Left ventricle myocardium inferior (tissue), 1 donor: ENCODE results near the gene IGSF1. TPM values are rescaled to one million over a fixed set of nuclear protein-coding genes. Genes with fewer than 3 reads are reported as not detected.

Source experiments
- DNase-seq: peaks from one replicate; pipeline ENCODE4 v3.0.0-alpha.2; 2020
- H3K27ac ChIP-seq: fragments of 200-600 bp; replicated peaks from 2 replicates; pipeline ENCODE4 v1.8.0; 2021
- H3K27me3 ChIP-seq: fragments of 200-600 bp; 2 replicates; pipeline ENCODE4 v1.8.0; 2021; ENCODE audit warnings: low read depth
- H3K36me3 ChIP-seq: fragments of 200-600 bp; 2 replicates; pipeline ENCODE4 v1.8.0; 2021
- H3K4me1 ChIP-seq: fragments of 200-600 bp; 2 replicates; pipeline ENCODE4 v1.8.0; 2021
- H3K4me3 ChIP-seq: fragments of 200-600 bp; 2 replicates; pipeline ENCODE4 v1.8.0; 2021; ENCODE audit warnings: mild to moderate bottlenecking, moderate library complexity
- H3K9me3 ChIP-seq: fragments of 200-600 bp; replicated peaks from 2 replicates; pipeline ENCODE4 v1.8.0; 2021
- intact Hi-C: fragments of 100-400 bp; cut with micrococcal nuclease; formaldehyde crosslinking; loops from one replicate; pipeline ENCODE4 v1.11.0; 2022
- total RNA-seq: library from RNA; stranded (reverse); fragmentation: NEBNext Ultra II Directional; extraction: Animal tissue kit (Norgen Biotek cat#: 25700); gene quantifications from one replicate; pipeline ENCODE4 v1.2.1, GENCODE V29; 2021
- TF ChIP-seq, protein P1 (sequence below): fragments of 200-600 bp; IDR thresholded peaks from 2 replicates; pipeline ENCODE4 v1.8.0; 2021; ENCODE audit warnings: antibody characterized with exemption, mild to moderate bottlenecking, borderline replicate concordance
- donor health status: DM: no; HTN: yes; CAD: no; lungs with severe emphysema.

The IGSF1 gene
- total RNA-seq, 1 donor from 2014 or later, result 2.4 TPM

DNA sequence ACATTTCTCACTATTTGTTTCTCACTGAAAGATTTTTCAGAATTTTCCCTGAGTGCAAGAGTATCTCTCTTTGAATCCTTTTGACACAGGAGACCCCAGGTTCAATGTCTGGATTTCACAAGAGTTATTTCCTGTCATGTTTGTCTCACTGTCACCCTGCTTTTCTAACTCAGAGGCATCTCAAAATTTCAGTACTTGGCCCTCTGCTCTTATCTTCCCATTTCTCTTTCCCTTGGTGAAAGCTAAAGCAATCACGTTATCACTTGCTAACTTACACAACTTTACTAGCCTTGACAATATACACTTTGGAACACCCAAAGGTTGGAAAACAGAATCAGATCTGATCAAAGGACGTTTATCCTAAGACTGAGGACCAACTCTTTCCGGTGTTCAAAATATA, 17.3 kb downstream of the IGSF1 start:
- intact Hi-C loops, result no loop called here

DNA sequence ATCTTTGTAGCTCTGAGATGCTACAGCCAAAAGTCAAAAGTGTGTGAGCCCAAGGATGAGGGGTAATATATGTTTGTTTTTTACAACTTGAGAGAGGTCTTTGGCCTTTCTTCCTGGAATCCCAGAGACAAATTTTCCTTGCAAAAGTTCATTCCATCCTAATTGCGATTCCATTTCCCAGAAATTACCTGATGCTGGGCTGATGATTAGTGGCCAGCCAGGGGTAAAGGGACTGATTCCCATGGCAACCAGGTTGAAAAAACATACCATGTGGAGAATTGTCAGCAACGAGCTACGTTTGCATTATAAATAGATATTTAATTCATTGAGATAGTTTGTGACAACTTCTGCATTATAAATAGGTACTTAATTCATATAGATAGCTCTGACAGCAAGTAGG, 17.8 kb downstream of the IGSF1 start:
- intact Hi-C loops, result no loop called here
- no peak overlapping the region for H3K27ac ChIP-seq
- H3K9me3 ChIP-seq, result no peaks in the 10 kb centered on the region
- no peaks in the 10 kb centered on the region for H3K36me3 ChIP-seq
- H3K27me3 ChIP-seq, result no peaks in the 10 kb centered on the region
- H3K4me1 ChIP-seq, result no peaks in the 10 kb centered on the region
- TF ChIP-seq, protein P1, sequence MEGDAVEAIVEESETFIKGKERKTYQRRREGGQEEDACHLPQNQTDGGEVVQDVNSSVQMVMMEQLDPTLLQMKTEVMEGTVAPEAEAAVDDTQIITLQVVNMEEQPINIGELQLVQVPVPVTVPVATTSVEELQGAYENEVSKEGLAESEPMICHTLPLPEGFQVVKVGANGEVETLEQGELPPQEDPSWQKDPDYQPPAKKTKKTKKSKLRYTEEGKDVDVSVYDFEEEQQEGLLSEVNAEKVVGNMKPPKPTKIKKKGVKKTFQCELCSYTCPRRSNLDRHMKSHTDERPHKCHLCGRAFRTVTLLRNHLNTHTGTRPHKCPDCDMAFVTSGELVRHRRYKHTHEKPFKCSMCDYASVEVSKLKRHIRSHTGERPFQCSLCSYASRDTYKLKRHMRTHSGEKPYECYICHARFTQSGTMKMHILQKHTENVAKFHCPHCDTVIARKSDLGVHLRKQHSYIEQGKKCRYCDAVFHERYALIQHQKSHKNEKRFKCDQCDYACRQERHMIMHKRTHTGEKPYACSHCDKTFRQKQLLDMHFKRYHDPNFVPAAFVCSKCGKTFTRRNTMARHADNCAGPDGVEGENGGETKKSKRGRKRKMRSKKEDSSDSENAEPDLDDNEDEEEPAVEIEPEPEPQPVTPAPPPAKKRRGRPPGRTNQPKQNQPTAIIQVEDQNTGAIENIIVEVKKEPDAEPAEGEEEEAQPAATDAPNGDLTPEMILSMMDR, result no peak
- no peak for DNase-seq
- H3K4me3 ChIP-seq, result no peak overlapping the region

More for the DNA sequence above, 17.3 kb downstream of the IGSF1 start:
- Histone ChIP-seq H3K36me3 (no peaks in the 10 kb centered on the region), H3K27ac (no peak overlapping the region), H3K4me3 (no peak overlapping the region), H3K4me1 (no peaks in the 10 kb centered on the region), H3K27me3 (no peaks in the 10 kb centered on the region), H3K9me3 (no peaks in the 10 kb centered on the region)
- DNase-seq, result no peak
- TF ChIP-seq, protein P1, result no peak

DNA sequence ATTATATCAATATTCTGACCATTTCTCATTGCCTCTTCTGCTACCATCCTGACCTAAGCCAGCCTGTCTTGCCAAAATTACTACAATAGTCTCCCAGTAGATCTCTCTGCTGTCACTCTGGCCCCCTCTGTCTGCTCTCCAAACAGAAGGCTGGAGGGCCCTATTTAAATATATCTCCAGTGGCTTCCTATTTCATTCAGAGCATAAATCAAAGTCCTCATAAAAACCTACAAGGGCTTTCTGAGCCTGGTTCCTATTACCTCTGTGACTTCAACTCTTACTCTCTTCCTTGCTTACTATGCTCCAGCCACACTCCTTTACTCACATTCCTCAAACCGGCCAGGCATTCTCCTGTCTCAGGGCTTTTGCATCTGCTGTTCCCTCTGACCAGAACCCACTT, 19.0 kb downstream of the IGSF1 start:
- intact Hi-C loops, result no loop called here
- Histone ChIP-seq H3K27me3 (no peaks in the 10 kb centered on the region), H3K27ac (no peak overlapping the region), H3K36me3 (no peaks in the 10 kb centered on the region), H3K4me3 (no peak overlapping the region), H3K9me3 (no peaks in the 10 kb centered on the region), H3K4me1 (no peaks in the 10 kb centered on the region)
- DNase-seq, result no peak
- TF ChIP-seq, protein P1, result no peak

DNA sequence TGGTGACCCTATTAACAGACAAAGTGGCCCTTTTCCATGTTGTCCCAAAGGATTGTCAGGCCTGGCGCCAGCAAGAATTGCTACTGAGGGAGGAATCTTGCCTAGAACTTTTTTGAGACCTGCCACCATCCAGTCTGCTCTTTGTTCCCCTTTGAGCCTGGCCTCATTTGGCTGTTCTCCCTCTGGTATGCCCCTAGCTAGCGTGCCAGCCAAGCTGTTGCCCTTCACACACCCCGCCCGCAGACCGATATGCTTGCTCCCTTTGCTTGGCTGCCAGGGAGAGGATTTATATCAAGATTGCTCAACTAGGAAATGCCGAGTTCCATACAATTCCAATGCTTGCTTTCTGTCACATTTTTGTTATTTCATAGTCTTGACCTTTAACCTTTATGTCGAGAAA, 24.4 kb downstream of the IGSF1 start:
- Histone ChIP-seq H3K27ac (no peak overlapping the region), H3K4me1 (no peaks in the 10 kb centered on the region), H3K27me3 (no peaks in the 10 kb centered on the region), H3K9me3 (no peaks in the 10 kb centered on the region), H3K4me3 (no peak overlapping the region), H3K36me3 (no peaks in the 10 kb centered on the region)
- DNase-seq, result no peak
- TF ChIP-seq, protein P1, result no peak
- intact Hi-C loops, result no loop called here

DNA sequence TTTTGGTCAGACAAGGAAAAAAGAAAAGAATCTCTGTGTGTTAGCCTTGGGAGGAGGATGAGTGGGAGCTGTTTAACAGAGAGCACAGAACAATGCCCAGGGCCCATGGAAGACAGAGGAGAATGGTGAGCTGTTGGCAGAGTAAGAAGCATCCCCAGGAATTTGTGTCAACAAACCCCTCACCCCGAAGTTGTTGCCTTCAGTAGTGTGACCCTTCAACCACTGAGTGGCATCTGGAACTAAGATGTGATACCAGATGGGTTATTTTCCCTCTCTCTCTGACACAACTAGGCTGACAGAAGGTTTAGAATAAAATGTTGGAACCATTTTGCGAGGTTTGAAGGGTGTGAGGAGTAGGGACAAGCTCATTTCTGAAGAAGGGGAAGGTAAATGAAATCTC, 25.1 kb downstream of the IGSF1 start:
- TF ChIP-seq, protein P1, result no peak
- Histone ChIP-seq H3K9me3 (no peaks in the 10 kb centered on the region), H3K4me1 (no peaks in the 10 kb centered on the region), H3K36me3 (no peaks in the 10 kb centered on the region), H3K27me3 (no peaks in the 10 kb centered on the region), H3K4me3 (no peak overlapping the region), H3K27ac (no peak overlapping the region)
- no peak for DNase-seq
- intact Hi-C loops, result no loop called here
